HTR-8/SVneo (cell line): ENCODE measurements around the gene OCIAD1.
"Not testable (repeated sequence)": the region's sequence is repeated elsewhere in the genome, so short reads cannot be mapped to it uniquely, and the experiment has no call there.

Experiments used
- DNase-seq: peaks from one replicate; pipeline ENCODE4 v3.0.0; 2011; ENCODE audit warnings: low spot score, mixed read lengths; ENCODE audit not compliant: insufficient read length
- FAIRE-seq: peaks from 2 replicates; lab custom pipeline; 2011; peaks lifted over from hg19 to GRCh38; lab: Jason Lieb, UNC

The OCIAD1 gene, protein sequence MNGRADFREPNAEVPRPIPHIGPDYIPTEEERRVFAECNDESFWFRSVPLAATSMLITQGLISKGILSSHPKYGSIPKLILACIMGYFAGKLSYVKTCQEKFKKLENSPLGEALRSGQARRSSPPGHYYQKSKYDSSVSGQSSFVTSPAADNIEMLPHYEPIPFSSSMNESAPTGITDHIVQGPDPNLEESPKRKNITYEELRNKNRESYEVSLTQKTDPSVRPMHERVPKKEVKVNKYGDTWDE

DNA sequence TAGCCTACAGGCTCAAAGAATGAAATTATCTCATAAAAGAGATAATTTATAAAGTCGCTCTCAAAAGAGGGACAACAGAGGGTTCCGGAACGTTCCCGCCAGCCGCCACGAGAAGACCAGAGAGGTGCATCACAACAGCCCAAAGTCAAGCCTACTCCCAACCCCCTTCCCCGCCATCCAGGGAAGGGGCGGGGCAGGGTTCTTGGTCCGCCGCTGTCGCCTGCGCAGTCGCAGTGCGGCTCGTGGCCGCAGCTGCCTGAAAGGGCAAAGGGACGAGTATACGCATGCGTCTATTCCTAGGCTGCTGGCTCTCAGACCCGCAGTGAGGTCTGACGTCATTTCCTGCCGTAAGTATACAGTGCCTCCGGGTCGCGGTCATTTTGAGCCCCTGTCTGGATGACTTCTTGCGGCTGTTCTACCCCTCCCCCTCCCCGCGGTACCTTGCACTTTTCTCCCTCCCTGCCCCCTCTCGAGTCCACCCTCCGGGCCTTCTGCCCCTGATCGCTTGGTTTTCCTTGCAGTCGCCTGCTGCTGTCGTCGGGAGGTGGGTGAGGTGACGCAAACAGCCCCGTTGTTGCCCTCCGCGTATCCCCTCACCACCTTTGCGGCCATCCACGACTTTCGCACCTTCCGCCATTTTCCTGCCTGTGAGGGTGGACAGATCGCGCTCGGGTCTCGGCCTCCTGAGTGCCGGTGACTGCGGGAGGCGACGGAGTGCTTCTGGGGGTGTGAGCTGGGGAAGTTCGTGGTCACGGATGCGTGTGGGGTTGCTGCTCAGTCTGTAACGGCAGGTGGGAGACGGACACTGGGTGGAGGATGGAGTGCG lies at the start of gene OCIAD1:
TSS of gene OCIAD1 (plus strand) at position 383 of the 826 bp plus-strand sequence. CDS start 1,537 bp downstream, outside the sequence.
- FAIRE-seq: peak; percentile 99
- peak; percentile 99 for DNase-seq

DNA sequence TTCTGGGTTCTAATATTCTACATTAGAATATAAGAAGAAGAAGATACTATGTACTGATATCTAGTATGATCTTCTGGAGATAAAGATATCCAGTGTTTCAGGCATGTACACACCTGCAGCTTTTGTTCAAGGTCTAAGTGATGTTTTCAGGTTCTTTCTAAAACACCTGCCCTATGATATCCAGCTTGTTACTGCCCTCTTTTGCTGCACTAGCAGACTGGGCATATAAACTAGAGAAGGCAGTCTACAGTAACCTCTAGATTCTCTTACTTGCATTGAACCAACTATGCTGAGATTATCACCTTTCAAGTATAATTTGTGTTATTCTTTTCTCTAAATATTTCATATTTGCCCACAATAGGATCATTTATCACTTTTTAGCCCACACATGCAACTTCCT lies 48.9 kb upstream of the OCIAD1 start:
- no peak for FAIRE-seq
- no peak for DNase-seq

DNA sequence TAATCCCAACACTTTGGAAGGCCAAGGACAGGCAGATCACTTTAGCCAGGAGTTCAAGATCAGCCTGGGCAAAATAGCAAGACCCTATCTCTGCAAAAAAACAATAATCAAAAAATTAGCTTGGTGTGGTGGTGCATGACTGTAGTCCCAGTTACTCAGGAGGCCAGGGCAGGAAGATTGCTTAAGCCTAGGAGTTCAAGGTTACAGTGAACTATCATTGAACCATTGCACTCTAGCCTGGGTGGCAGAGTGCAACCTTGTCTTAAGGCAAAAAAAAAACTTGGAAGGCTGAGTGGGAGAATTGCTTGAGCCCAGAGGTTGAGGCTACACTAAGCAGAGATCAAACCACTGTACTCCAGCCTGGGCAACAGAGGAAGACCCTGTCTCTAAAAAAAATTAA lies 45.6 kb upstream of the OCIAD1 start:
- FAIRE-seq (no peak), DNase-seq (no peak)

DNA sequence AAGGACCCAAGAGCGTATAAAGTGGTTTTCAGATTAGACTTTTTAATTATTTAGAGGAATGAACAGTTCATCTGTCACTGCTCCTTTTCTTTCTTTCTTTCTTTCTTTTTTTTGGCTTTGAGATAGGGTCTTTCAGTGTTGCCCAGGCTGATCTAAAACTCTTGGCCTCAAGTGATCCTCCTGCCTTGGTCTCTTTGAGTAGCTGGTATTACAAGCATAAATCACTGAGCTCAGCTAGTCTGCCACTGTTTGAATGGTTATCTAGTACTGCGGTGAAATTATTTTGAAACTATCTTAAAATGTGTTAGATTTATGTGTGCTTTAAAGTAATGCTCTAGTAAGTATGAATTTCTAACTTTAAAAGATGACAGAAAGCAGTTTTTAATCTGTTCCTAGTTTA lies 44.3 kb upstream of the OCIAD1 start:
- DNase-seq (no peak), FAIRE-seq (no peak)

DNA sequence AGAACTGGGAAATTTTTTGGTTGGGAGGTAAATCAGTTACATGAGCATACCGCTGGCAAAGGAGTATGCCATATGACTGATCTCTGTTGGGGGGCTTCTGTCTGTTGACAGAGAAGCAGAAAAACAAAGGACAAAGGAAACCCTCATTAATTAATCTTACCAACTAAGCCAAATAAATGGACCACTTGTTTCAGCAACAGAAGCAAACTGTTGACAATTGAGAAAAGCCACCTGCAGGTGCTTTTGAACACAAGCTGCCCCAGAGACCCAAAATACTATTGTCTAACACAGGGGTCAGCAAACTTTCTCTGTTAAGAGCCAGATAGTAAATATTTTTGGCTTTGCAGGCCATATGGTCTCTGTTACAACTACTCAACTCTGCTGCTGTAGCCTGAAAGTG lies 43.8 kb upstream of the OCIAD1 start:
- DNase-seq (no peak), FAIRE-seq (no peak)

DNA sequence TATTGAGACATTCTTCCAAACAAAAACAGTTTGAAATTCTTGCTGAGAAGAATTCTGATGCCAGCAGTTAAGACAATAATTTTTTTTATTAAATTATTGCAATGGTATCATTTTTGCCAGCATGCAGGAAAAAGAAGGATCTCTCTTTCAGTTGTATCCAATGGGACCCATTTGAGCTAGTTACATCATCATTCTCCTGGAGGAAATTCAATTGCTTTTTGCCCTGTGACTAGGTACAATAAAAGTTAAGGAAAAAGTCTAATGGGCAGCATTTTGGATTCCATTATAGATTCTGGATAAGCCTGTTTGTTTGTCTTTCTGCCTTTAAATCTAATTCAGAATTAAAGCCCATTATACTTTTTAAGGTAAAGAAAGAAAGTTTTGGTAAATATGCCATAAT lies 40.3 kb upstream of the OCIAD1 start:
- no peak for FAIRE-seq
- no peak for DNase-seq

DNA sequence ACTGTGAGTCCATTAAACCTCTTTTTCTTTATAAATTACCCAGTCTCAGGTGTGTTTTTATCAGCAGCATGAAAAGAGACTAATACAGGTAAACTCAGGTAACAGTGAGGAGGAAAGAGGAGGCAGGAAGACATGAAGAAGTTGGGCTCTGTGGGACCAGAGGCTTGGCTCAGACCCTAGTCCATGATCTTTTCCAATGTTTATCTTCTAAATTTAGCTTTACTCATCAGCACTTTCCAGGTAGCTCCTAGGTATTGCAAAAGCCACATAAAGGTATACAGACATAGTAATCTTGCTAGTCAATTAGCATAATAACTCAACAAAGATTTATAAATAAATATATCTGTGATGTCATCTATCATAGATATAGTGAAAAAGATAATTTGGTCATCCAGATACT lies 39.6 kb upstream of the OCIAD1 start:
- no peak for DNase-seq
- FAIRE-seq: no peak

DNA sequence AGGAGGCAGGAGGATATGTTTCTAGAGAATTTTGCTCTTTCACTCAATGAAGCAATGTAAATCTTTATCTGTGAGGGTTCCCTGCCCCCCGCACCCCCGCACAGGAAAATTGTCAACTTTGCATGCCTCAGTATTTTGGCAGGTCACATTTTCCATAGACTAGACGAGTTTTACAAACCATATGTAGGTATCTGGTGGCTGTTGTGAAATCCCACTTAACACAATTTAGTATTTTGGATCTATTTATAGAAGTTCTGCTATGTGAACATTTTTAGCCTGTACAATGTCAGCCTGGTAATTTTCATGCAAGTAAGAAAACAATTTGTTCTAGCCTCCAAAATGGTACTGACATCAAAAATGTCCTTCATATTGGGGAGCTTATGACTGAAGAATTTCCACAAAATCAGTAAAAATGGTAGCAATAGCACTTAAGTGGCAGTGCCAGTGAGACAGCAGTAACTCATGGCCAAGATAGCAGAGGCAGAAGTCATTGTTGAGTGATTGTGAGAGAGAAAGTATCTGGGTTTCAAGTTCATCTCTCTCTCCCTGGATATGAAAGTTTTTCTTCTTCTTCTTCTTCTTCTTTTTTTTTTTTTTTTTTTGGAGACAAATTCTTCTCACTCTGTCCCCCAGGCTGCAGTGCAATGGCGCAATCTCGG lies 38.4 kb upstream of the OCIAD1 start:
- DNase-seq: no peak
- FAIRE-seq: no peak

DNA sequence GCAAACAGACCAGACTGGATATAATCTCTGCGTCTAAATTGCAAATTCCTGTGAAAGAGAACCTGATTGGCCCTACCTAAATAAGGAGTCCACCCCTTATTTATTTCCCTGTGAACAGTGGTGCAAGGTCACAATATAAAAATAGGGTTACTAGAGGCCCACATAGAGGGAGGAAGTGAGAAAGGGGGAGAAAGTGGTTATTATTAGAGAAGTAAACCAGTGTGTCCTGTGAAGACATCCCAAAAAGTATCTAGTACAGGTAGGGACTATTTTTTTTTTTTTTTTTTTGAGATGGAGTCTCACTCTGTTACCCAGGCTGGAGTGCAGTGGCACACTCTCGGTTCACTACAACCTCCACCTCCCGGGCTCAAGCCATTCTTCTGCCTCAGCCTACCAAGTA lies 35.8 kb upstream of the OCIAD1 start:
- DNase-seq (no peak), FAIRE-seq (no peak)

DNA sequence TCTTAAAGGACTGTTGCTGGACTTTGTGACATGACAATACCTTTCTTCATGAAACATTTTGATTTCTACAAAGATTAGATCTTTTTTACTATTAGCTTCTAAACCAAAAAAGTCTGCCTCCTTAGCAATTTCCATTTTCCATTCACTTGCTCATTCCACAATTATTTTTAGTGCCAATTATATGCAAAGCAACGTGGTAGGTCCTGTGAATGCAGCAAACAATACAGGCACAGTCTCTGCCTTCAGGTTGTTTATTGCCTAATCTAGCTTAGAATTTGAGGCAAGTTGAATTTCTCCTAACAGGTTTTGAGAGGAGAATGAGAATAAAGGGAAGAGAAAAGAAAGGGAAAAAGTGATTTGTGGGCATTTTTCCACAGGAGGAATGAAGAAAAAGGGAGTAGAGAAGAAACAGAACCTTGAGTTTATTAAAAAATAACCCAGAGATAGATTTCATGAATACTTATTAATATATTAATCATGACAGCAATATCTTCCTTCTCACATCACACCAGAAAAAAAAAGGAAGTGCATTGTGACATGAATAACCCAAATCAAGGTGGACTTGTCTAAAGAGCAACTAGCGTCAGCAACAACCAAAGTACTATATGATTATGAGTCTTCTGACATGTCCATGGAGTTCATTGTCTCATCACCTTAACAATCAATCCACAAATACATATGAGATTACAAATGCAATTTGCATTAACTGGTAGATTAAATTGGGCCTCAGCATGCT lies 34.5 kb upstream of the OCIAD1 start:
- FAIRE-seq (no peak), DNase-seq (no peak)

DNA sequence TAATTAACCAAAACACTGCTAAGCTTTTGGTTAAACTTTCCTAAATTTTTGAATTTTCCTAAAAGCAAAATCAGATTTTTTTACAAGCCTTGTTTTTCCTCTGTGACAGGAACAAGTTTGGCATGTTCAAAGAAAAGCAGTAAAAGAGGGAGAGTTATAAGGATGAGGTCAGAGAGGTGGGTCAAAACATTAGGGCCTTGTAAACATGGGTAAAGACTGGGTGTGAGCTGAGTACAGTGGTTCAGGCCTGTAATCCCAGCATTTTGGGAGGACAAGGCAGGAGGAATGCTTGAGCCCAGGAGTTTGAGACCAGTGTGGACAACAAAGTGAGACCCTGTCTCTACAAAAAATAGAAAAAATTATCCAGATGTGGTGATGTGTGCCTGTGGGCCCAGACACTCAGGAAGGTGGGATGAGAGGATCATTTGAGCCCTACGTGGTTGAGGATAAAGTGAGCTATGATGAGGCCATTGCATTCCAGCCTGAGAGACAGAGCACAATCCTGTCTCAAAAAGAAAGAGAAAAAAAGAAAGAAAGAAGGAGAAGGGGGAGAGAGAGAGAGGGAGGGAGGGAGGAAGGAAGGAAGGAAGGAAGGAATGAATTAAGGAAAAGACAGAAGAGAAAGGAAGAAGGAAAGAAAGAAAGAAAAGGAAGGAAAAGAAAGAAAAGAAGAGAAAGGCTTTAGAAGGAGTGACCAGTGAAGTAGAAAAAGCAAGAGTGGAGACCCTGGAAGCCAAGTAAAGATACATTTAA lies 33.8 kb upstream of the OCIAD1 start:
- FAIRE-seq: no peak

DNA sequence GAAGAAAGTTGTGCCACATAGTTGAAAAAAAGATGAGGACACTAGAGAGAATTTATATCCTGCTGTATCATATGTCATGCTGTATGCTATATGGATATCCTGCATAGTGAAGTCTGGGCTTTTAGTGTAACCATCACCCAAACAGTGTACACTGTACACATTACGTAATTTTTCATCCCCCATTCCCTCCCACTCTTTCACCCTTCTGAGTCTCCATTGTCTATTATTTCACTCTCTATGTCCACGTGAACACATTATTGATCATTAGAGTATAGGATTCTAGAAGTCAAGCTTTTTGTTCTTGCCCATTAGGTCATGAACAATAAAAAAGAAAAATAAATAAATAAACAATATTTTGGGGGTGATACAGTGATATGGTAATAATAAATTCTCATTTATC lies 32.8 kb upstream of the OCIAD1 start:
- DNase-seq (no peak), FAIRE-seq (no peak)

More for the DNA sequence above, 33.8 kb upstream of the OCIAD1 start:
- no peak for DNase-seq

DNA sequence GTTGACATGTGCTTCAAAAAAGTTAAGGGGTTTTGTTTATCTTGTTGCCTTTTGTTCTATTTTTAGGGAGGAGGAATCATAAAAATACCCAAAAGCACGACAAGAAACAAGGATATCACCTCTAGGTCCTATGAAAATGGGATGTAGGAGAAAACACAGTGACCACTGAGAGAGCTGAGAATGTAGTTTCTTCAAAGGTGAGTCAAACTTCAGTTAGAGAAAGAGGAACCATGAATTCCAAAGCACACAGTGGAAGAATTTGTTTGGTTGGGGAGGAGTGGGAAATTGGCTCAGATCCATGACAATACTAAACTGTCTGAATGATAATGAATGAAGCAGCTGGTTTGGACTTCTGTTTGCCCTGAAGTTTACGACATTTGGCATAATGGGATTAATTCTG lies 31.7 kb upstream of the OCIAD1 start:
- DNase-seq (no peak), FAIRE-seq (no peak)

DNA sequence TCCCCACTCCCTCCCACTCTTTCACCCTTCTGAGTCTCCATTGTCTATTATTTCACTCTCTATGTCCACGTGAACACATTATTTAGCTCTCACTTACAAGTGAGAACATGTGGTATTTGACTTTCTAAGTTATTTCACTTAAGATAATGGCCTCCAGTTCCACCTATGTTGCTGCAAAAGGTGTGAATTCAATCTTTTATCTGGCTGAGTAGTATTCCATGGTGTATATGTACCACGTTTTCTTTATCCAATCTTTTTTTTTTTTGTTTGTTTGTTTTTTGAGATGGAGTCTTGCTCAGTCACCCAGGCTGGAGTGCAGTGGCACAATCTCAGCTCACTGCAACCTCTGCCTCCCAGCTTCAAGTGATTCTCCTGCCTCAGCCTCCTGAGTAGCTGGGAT lies 30.7 kb upstream of the OCIAD1 start:
- not testable (repeated sequence) for FAIRE-seq, DNase-seq

DNA sequence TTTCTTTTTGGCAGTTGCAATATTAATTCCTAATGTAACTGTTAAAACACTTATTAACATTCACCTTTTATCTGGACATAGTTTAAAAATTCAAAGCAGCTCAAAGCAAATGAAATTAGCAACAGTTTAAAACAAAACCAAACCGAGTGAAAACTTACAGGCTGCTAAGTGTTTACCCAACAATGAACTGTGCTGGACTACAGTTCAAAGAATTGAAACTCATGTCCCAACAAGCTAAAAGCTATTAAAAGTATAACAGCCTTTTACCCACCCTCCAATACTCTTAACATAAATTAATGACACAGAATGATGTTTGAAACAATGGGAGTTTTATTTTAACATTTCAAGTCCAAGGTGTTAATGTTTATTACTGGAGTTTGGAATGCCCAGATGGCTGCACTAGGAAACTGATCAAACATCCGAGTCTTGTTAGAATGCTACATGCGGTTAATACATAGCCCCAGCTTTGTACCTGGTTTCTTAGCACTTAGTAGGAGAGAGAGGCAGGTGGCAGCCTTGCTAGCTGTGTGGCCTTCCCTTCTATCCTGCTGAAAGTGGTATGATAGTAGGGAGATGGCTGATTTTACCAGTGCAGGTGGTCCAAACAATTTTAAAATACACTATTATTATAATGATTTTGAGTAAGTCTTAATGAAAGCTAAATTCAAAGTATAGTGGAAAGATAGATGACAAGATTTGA lies 29.7 kb upstream of the OCIAD1 start:
- FAIRE-seq (no peak), DNase-seq (no peak)

DNA sequence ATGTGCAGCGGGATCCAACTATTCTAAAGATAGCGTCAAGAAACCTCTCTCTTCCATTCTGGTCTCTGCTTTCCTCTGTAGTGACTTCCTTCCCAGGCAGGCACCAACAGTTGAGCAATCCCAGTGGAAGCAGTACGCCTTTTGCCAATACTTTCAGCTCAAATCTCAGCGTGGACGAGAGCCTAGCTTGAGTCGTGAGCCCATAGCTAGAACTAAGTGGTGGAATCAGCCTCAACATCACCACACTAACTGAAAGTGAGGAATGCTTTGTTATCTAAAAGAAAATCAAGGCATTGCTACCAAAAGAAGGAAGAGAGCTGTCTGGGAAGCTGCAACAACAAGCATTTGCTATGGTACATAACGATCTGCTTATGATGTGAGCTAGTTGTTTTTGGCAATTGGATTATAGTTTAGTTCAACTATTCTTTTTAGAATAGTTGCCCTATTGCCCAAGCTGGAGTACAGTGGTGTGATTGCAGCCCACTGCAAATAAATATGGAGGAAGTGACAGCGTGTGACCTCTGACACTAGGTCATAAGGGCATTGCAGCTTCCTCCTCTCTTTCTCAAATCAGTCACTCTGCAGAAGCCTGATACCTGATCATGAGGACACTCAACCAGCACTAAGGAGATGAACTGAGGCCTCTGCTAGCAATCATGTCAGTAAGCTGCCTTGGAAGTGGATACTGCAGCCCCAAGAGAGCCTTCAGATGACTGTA lies 26.1 kb upstream of the OCIAD1 start:
- FAIRE-seq: no peak
- no peak for DNase-seq

DNA sequence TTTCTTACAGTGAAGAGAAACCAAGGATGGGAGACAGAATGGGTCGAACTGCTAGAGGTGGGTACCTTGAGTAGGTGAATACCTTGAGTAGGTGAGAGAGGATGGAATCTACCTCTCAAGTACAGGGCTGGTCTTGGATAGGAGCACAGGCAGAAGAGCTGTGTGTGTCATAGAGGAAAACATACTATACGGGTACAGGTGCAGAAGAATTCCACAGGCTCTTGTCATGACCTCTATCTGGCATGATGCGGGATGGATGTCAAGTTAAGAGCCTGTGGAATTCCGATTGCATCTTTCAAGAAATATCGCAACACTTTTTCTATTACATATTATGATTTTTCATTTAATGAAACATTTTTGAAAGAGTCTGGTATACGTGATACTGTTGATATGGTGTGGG lies 18.0 kb upstream of the OCIAD1 start:
- DNase-seq: no peak

DNA sequence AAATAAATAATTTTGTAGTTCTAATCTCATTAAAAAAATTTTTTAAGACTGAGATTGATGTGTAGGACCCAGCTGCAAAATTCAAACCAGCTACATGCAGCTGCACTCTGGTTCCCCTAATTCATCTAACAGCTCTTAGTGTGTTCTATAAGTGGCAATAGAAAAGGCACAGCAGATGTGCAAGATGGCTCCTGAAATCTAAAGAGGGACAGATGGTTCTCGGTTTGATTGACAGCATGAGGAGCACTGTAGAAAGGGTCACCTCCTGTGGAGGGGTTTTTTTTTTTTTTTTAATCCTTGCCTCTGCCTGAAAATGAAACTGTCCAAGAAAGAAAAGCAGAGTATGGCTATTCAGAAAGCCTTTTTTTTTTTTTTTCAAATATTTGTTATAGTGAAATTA lies 16.9 kb upstream of the OCIAD1 start:
- DNase-seq (no peak), FAIRE-seq (no peak)

More for the DNA sequence above, 18.0 kb upstream of the OCIAD1 start:
- no peak for FAIRE-seq

DNA sequence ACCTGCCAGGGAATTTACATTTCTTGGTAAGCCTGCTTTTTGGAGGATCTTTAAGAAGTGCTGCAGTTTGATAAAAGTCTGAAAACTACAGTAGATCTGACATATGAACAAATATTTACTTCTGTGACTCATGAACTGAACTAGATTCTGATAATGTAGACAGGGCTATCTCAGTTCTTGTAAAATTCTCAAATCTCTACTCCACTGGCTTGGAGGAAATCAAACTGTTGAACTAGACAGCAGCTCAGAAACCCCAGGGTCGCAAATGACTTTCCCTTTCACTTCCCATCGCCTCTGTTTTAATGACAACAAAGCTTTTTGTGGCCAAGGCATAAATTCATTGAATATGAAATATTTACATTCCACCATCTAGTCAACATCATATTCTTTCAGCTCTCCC lies 15.4 kb upstream of the OCIAD1 start:
- DNase-seq: no peak
- FAIRE-seq: no peak
